ENCODE results near the gene CCDC57. TPM values are rescaled to one million over a fixed set of nuclear protein-coding genes. Genes with fewer than 3 reads are reported as not detected.
A peak's percentile ranks its signal among the peaks of the same experiment; 100 is the strongest.

Gene CCDC57
- total RNA-seq, 4 donors from 2014 or later: 23.5 to 87.5 (median 48.3) TPM

GRCh38 chr17:82230609-82231311 is 18.1 kb upstream of the CCDC57 start:
- Histone ChIP-seq H3K36me3 (no peaks in the 10 kb centered on the region), H3K27me3 (no peaks in the 10 kb centered on the region), H3K4me1 (peaks cover 21 to 58% (median 49%) of the 10 kb centered on the region in 4 donors), H3K9me3 (no peaks in the 10 kb centered on the region), H3K4me3 (peak overlapping the region; percentile 46 to 75 (median 55)), H3K27ac (peak overlapping the region; percentile 90 to 95 (median 92))
- WGBS, 2 donors (ENCODE audit: low coverage in 1 of 2): 1% methylated on average over 36 of the region's 76 CpGs; no CpG with 5 or more reads in 1 of the 2 donors
- TF ChIP-seq POLR2AphosphoS5 (IDR thresholded peaks at IDR 0.05) (peak; percentile 9 to 60 (median 51)), POLR2A (IDR thresholded peaks at IDR 0.05) (peak; percentile 26), EP300 (IDR thresholded peaks at IDR 0.05; ENCODE audit: low read depth) (no peak), CTCF (IDR thresholded peaks at IDR 0.05) (peak; percentile 64 to 90 (median 66))
- peak; percentile 92 for DNase-seq
- intact Hi-C loops (cut with DNase I; ENCODE audit: low total_unique reads) (no loop called here), in situ Hi-C loops (cut with MboI; ENCODE audit: low pct_ligation_motif_present in 1 of 4, low pct_unique_long_range_greater_than_20kb in 1 of 4, low sequenced_read_pairs in 3 of 4) (no loop called here)

GRCh38 chr17:82229698-82230608 is 17.3 kb upstream of the CCDC57 start:
- in situ Hi-C loops (cut with MboI; ENCODE audit: low pct_ligation_motif_present in 1 of 4, low pct_unique_long_range_greater_than_20kb in 1 of 4, low sequenced_read_pairs in 3 of 4) (no loop called here), intact Hi-C loops (cut with DNase I; ENCODE audit: low total_unique reads) (no loop called here)
- WGBS, 2 donors (ENCODE audit: low coverage in 1 of 2): 35 to 55% methylated on average over 6 to 20 of the region's 28 CpGs
- TF ChIP-seq CTCF (IDR thresholded peaks at IDR 0.05) (no peak), EP300 (IDR thresholded peaks at IDR 0.05; ENCODE audit: low read depth) (no peak), POLR2AphosphoS5 (IDR thresholded peaks at IDR 0.05) (no peak), POLR2A (IDR thresholded peaks at IDR 0.05) (no peak)
- peak; percentile 27 for DNase-seq
- Histone ChIP-seq H3K27me3 (no peaks in the 10 kb centered on the region), H3K36me3 (no peaks in the 10 kb centered on the region), H3K4me3 (peak overlapping the region; percentile 54 to 94 (median 69)), H3K4me1 (peaks cover 21 to 50% (median 46%) of the 10 kb centered on the region in 4 donors), H3K9me3 (no peaks in the 10 kb centered on the region), H3K27ac (peak overlapping the region; percentile 90 to 95 (median 92))

DNA sequence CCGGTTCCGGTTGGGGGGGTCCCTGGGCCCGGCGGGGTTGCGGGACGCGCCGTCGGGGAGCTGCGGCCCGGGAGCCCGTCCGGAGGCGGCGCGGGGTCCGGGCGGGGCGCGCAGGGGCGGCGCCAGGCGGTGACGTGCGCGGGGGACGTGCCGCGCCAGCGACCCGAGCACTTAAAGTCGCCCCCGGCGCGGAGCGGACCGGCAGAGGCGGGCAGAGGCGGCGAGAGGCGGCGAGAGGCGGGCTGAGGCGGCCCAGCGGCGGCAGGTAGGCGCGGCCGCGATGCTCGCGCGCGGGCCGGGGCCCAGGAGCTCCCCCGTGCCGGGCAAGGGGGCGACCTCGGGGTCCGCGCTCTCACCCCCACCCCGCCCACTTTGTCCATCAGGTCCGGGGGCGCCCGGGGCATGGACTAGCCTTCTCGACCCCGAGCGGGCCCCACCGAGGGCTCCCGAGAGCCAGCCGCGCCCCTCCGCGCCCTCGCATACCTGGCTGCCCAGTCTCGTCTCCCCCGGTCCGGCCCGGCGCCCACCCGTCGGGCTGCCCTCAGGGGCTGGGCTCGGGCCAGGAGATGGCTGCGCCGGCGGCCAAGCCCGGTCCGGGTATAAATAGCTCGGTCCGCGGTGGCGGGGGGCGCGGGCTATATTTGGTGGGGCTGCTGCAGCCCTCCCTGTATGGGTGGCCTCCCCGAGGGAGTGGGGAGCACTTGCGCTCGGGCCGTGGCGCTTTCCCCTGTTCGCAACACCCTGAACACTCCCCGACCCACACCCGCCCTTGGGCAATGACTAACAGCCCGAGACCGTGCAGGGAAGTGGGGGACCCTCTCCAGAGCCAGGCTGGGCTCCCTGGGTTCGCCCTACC is 16.4 kb upstream of the CCDC57 start, which contains the start of gene SLC16A3:
Gene SLC16A3 (plus strand): TSS at position 201 of the 856 bp plus-strand sequence. CDS start 6,967 bp downstream, outside the sequence.
- H3K4me1 ChIP-seq: peaks cover 21 to 47% (median 44%) of the 10 kb centered on the region in 4 donors
- in situ Hi-C loops (cut with MboI; ENCODE audit: low pct_ligation_motif_present in 1 of 4, low pct_unique_long_range_greater_than_20kb in 1 of 4, low sequenced_read_pairs in 3 of 4) (no loop called here), intact Hi-C loops (cut with DNase I; ENCODE audit: low total_unique reads) (no loop called here)
- no peaks in the 10 kb centered on the region for H3K27me3 ChIP-seq
- peak within 1 kb of the TSS; percentile 90 to 95 (median 92) for H3K27ac ChIP-seq
- TF ChIP-seq CTCF (IDR thresholded peaks at IDR 0.05): no peak
- TF ChIP-seq POLR2AphosphoS5 (IDR thresholded peaks at IDR 0.05): peak; percentile 5 to 90 (median 16)
- TF ChIP-seq POLR2A (IDR thresholded peaks at IDR 0.05): peak; percentile 32
- TF ChIP-seq EP300 (IDR thresholded peaks at IDR 0.05; ENCODE audit: low read depth): no peak
- no peaks in the 10 kb centered on the region for H3K9me3 ChIP-seq
- peak; percentile 78 for DNase-seq
- no peaks in the 10 kb centered on the region for H3K36me3 ChIP-seq
- 7% methylated on average over 29 of the region's 105 CpGs; no CpG with 5 or more reads in 1 of the 2 donors for WGBS, 2 donors (ENCODE audit: low coverage in 1 of 2)
- H3K4me3 ChIP-seq: peak within 1 kb of the TSS; percentile 54 to 94 (median 69)

All from transverse colon (tissue), 4 donors.